ENCODE data around the gene OSBP. TPM values are rescaled to one million over a fixed set of nuclear protein-coding genes. Genes with fewer than 3 reads are reported as not detected.
"Not testable (repeated sequence)": the region's sequence is repeated elsewhere in the genome, so short reads cannot be mapped to it uniquely, and the experiment has no call there.

Gene OSBP
- total RNA-seq, 4 donors from 2014 or later: 32.5 to 40.0 (median 33.3) TPM

DNA sequence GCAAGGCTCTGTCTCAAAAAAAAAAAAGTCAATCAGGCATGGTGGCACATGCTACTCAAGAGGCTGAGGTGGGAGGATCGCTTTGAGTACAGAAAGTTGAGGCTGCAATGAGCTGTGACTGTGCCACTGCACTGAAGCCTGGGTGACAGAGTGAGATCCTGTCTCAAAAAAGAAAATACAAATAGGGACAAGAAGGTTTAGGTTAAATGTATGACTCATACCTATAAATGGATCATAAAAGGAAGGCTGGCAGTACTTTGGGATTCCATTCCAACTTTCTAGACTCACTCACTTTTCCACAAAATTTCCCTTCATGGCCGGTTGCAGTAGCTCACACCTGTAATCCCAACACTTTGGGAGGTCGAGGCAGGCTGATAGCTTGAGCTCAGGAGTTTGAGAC, 25.6 kb upstream of the OSBP start:
- H3K9me3 ChIP-seq: no peaks in the 10 kb centered on the region
- H3K4me3 ChIP-seq: no peak overlapping the region
- DNase-seq (ENCODE audit: extremely low spot score): no peak
- H3K4me1 ChIP-seq: peaks cover 0 to 13% (median 6%) of the 10 kb centered on the region in 4 donors
- H3K27me3 ChIP-seq: no peaks in the 10 kb centered on the region
- peaks cover 68 to 97% (median 83%) of the 10 kb centered on the region in 4 donors for H3K36me3 ChIP-seq
- TF ChIP-seq, protein P1, sequence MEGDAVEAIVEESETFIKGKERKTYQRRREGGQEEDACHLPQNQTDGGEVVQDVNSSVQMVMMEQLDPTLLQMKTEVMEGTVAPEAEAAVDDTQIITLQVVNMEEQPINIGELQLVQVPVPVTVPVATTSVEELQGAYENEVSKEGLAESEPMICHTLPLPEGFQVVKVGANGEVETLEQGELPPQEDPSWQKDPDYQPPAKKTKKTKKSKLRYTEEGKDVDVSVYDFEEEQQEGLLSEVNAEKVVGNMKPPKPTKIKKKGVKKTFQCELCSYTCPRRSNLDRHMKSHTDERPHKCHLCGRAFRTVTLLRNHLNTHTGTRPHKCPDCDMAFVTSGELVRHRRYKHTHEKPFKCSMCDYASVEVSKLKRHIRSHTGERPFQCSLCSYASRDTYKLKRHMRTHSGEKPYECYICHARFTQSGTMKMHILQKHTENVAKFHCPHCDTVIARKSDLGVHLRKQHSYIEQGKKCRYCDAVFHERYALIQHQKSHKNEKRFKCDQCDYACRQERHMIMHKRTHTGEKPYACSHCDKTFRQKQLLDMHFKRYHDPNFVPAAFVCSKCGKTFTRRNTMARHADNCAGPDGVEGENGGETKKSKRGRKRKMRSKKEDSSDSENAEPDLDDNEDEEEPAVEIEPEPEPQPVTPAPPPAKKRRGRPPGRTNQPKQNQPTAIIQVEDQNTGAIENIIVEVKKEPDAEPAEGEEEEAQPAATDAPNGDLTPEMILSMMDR (IDR thresholded peaks at IDR 0.05): no peak
- TF ChIP-seq EP300 (IDR thresholded peaks at IDR 0.05): no peak
- no peak for TF ChIP-seq POLR2AphosphoS5 (IDR thresholded peaks at IDR 0.05)
- TF ChIP-seq POLR2A (IDR thresholded peaks at IDR 0.05; ENCODE audit: low read depth): no peak
- H3K27ac ChIP-seq (replicated peaks in 1 of 4): no peak overlapping the region
- WGBS: 91% methylated on average over 3 of the region's 3 CpGs
- intact Hi-C loops (cut with DNase I): no loop called here

DNA sequence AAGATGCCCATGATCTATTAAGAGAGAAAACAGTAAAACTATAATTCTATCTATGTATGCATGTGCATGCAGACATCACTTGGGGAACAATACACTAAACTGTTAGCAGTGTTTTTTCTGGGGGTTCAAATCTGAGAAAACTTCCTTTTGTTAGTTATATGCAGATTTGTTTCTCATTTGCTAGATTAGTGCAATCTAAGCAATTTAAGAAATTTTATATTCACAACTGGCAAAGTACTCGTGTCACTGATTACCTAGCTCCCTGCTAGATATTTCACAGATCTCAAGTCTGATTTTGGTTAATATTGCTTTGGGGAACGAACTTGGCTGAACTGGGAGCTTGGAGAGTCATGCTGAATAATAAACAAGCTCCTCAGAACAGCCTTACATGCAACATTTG, 14.9 kb upstream of the OSBP start:
- 84% methylated on average over 2 of the region's 2 CpGs for WGBS
- TF ChIP-seq POLR2A (IDR thresholded peaks at IDR 0.05; ENCODE audit: low read depth): no peak
- TF ChIP-seq EP300 (IDR thresholded peaks at IDR 0.05): no peak
- TF ChIP-seq, protein P1 (IDR thresholded peaks at IDR 0.05): no peak
- TF ChIP-seq POLR2AphosphoS5 (IDR thresholded peaks at IDR 0.05): no peak
- intact Hi-C loops (cut with DNase I): no loop called here
- H3K36me3 ChIP-seq: peaks cover 2 to 27% (median 7%) of the 10 kb centered on the region in 4 donors
- DNase-seq (ENCODE audit: extremely low spot score): no peak
- H3K27me3 ChIP-seq: no peaks in the 10 kb centered on the region
- H3K4me3 ChIP-seq: no peak overlapping the region
- no peak overlapping the region for H3K27ac ChIP-seq (replicated peaks in 1 of 4)
- H3K4me1 ChIP-seq: no peaks in the 10 kb centered on the region
- no peaks in the 10 kb centered on the region for H3K9me3 ChIP-seq

GRCh38 chr11:59629996-59630395, 14.4 kb upstream of the OSBP start:
- Histone ChIP-seq H3K27ac (replicated peaks in 1 of 4) (no peak overlapping the region), H3K27me3 (no peaks in the 10 kb centered on the region), H3K4me3 (no peak overlapping the region), H3K9me3 (no peaks in the 10 kb centered on the region), H3K4me1 (no peaks in the 10 kb centered on the region), H3K36me3 (peaks cover 0 to 22% (median 5%) of the 10 kb centered on the region in 4 donors)
- no peak for DNase-seq (ENCODE audit: extremely low spot score)
- no peak for TF ChIP-seq POLR2A (IDR thresholded peaks at IDR 0.05; ENCODE audit: low read depth)
- TF ChIP-seq, protein P1 (IDR thresholded peaks at IDR 0.05): no peak
- no peak for TF ChIP-seq POLR2AphosphoS5 (IDR thresholded peaks at IDR 0.05)
- no peak for TF ChIP-seq EP300 (IDR thresholded peaks at IDR 0.05)
- intact Hi-C loops (cut with DNase I): no loop called here

GRCh38 chr11:59626969-59627368, 11.4 kb upstream of the OSBP start:
- H3K4me3 ChIP-seq; H3K27me3 ChIP-seq; H3K9me3 ChIP-seq; H3K27ac ChIP-seq (replicated peaks in 1 of 4); H3K4me1 ChIP-seq; intact Hi-C loops (cut with DNase I); DNase-seq (ENCODE audit: extremely low spot score): not testable (repeated sequence)
- peaks cover 0 to 15% (median 2%) of the 10 kb centered on the region in 4 donors for H3K36me3 ChIP-seq
- WGBS: 86% methylated on average over 4 of the region's 4 CpGs

DNA sequence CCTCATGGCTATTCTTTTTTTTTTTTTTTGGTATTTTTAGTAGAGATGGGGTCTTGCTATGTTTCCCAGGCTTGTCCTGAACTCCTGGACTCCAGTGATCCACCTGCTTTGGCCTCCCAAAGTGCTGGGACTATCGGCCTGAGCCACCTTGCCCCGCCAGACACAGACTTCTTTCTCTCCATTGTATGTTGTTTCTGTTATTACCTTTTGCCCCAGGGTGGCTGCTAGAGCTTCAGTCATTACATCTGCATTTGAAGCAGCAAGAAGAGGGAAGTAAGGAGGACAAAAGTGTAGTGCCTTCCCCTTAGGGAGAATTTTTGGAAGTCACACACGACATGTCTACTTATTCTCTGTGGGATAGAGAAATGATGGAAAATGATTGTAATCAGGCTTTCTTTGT, 10.1 kb upstream of the OSBP start:
- H3K27me3 ChIP-seq: no peaks in the 10 kb centered on the region
- no peak for TF ChIP-seq POLR2AphosphoS5 (IDR thresholded peaks at IDR 0.05)
- TF ChIP-seq, protein P1 (IDR thresholded peaks at IDR 0.05): no peak
- H3K4me1 ChIP-seq: no peaks in the 10 kb centered on the region
- no peak overlapping the region for H3K4me3 ChIP-seq
- WGBS: 89% methylated on average over 3 of the region's 3 CpGs
- H3K36me3 ChIP-seq: peaks cover 0 to 8% (median 0%) of the 10 kb centered on the region in 4 donors
- intact Hi-C loops (cut with DNase I): no loop called here
- H3K27ac ChIP-seq (replicated peaks in 1 of 4): no peak overlapping the region
- no peaks in the 10 kb centered on the region for H3K9me3 ChIP-seq
- no peak for DNase-seq (ENCODE audit: extremely low spot score)
